GM12891 (cell line): ENCODE measurements around the gene NDUFA9. TPM values are rescaled to one million over a fixed set of nuclear protein-coding genes. Genes with fewer than 3 reads are reported as not detected.

ENCODE experiments used
- DNase-seq: peaks from one replicate; pipeline ENCODE4 v3.0.0; 2011; ENCODE audit warnings: low spot score; ENCODE audit not compliant: insufficient read length
- FAIRE-seq: peaks from 2 replicates; lab custom pipeline; 2011; peaks lifted over from hg19 to GRCh38; lab: Jason Lieb, UNC
- PAX5 ChIP-seq: IDR thresholded peaks from 2 replicates; pipeline ENCODE4 v1.6.1; 2011; ENCODE audit warnings: low read length, moderate library complexity, mild to moderate bottlenecking; ENCODE audit not compliant: insufficient read depth, severe bottlenecking
- POLR2A ChIP-seq: IDR thresholded peaks from 2 replicates; pipeline ENCODE4 v1.6.1; 2011; ENCODE audit warnings: low read depth, low read length, control low read depth
- POLR2AphosphoS5 ChIP-seq: IDR thresholded peaks from 2 replicates; pipeline ENCODE4 v1.6.1; 2011; ENCODE audit warnings: low read depth, low read length, control low read depth
- POU2F2 ChIP-seq: IDR thresholded peaks from 2 replicates; pipeline ENCODE4 v1.6.1; 2011; ENCODE audit warnings: low read depth, mild to moderate bottlenecking, control low read depth, low read length, moderate library complexity
- SPI1 ChIP-seq: IDR thresholded peaks from 2 replicates; pipeline ENCODE4 v1.6.1; 2011; ENCODE audit warnings: low read depth, low read length, control low read depth
- TAF1 ChIP-seq: IDR thresholded peaks from 2 replicates; pipeline ENCODE4 v1.6.1; 2011; ENCODE audit warnings: low read depth, low read length, control low read depth
- polyA plus RNA-seq: library from polyadenylated mRNA; unstranded; fragments of >200 nt; gene quantifications from one replicate; pipeline ENCODE4 v1.2.1, GENCODE V29; 2012; ENCODE audit warnings: low read depth, missing spikeins, inconsistent platforms; ENCODE audit not compliant: missing spikeins

NDUFA9 gene
- polyA plus RNA-seq, result 118 TPM

GRCh38 chr12:4648501-4649357 lies at the start of gene NDUFA9, which contains the start of gene AKAP3:
NDUFA9 (plus strand) TSS chr12:4649114; CDS start chr12:4649127, 13 bp downstream.
AKAP3 (minus strand) TSS chr12:4649051; CDS start chr12:4638196, 10,855 bp downstream.
- TF ChIP-seq POLR2A, result peak; percentile 91
- peak; percentile 94 for TF ChIP-seq TAF1
- peak; percentile 50; the same call in 1 of the 2 replicates for TF ChIP-seq POU2F2
- TF ChIP-seq PAX5, result no peak
- peak; percentile 93 for TF ChIP-seq POLR2AphosphoS5
- no peak for TF ChIP-seq SPI1
- DNase-seq, result peak; percentile 21
- peak; percentile 97 for FAIRE-seq

GRCh38 chr12:4603421-4603820 lies 45.5 kb upstream of the NDUFA9 start:
- DNase-seq (no peak), FAIRE-seq (no peak)
- TF ChIP-seq SPI1 (no peak), POLR2AphosphoS5 (no peak), POU2F2 (no peak), POLR2A (no peak), PAX5 (no peak), TAF1 (no peak)

GRCh38 chr12:4603946-4604345 lies 45.0 kb upstream of the NDUFA9 start:
- no peak for FAIRE-seq
- DNase-seq, result no peak
- TF ChIP-seq POLR2A (no peak), POLR2AphosphoS5 (no peak), POU2F2 (no peak), TAF1 (no peak), SPI1 (no peak), PAX5 (no peak)

- TF ChIP-seq POLR2A (peak; percentile 51; the same call in 1 of the 2 replicates), TAF1 (peak; percentile 22; the same call in 1 of the 2 replicates), SPI1 (peak; percentile 71), POLR2AphosphoS5 (peak; percentile 47; the same call in 1 of the 2 replicates), PAX5 (no peak), POU2F2 (peak; percentile 34; the same call in 1 of the 2 replicates)
- FAIRE-seq (peak; percentile 98), DNase-seq (peak; percentile 56)
Observed at GRCh38 chr12:4604684-4605193, 44.2 kb upstream of the NDUFA9 start.

GRCh38 chr12:4607056-4607455 lies 41.9 kb upstream of the NDUFA9 start:
- TF ChIP-seq PAX5, result no peak
- no peak for TF ChIP-seq SPI1
- no peak for TF ChIP-seq POLR2AphosphoS5
- no peak for TF ChIP-seq POLR2A
- no peak for TF ChIP-seq TAF1
- no peak for TF ChIP-seq POU2F2
- FAIRE-seq (no peak), DNase-seq (no peak)

- no peak for DNase-seq
- no peak for TF ChIP-seq POU2F2
- no peak for TF ChIP-seq POLR2A
- TF ChIP-seq PAX5, result no peak
- TF ChIP-seq TAF1, result no peak
- TF ChIP-seq SPI1, result no peak
- TF ChIP-seq POLR2AphosphoS5, result no peak
- FAIRE-seq, result no peak
Observed at GRCh38 chr12:4609071-4609470, 39.8 kb upstream of the NDUFA9 start.

- DNase-seq, result no peak
- TF ChIP-seq SPI1, result no peak
- no peak for TF ChIP-seq POU2F2
- FAIRE-seq, result no peak
Observed at GRCh38 chr12:4610481-4610880, 38.4 kb upstream of the NDUFA9 start.

GRCh38 chr12:4615667-4616066 lies 33.2 kb upstream of the NDUFA9 start:
- TF ChIP-seq POU2F2, result no peak
- TF ChIP-seq PAX5, result no peak
- TF ChIP-seq SPI1, result no peak
- no peak for TF ChIP-seq POLR2A
- TF ChIP-seq POLR2AphosphoS5, result no peak
- TF ChIP-seq TAF1, result no peak
- FAIRE-seq (no peak), DNase-seq (no peak)

- no peak for DNase-seq
- no peak for FAIRE-seq
- TF ChIP-seq PAX5, result no peak
- TF ChIP-seq SPI1, result no peak
- no peak for TF ChIP-seq POLR2AphosphoS5
- no peak for TF ChIP-seq TAF1
- TF ChIP-seq POLR2A, result no peak
- TF ChIP-seq POU2F2, result no peak
Observed at GRCh38 chr12:4621511-4621910, 27.4 kb upstream of the NDUFA9 start.

- no peak for TF ChIP-seq TAF1
- no peak for TF ChIP-seq POLR2AphosphoS5
- TF ChIP-seq PAX5, result no peak
- TF ChIP-seq POU2F2, result no peak
- no peak for TF ChIP-seq SPI1
- TF ChIP-seq POLR2A, result no peak
- DNase-seq (no peak), FAIRE-seq (no peak)
Observed at GRCh38 chr12:4626543-4626942, 22.4 kb upstream of the NDUFA9 start.
